GM12892 (cell line): ENCODE results near the gene DDX10.
"Not testable (repeated sequence)": the region's sequence is repeated elsewhere in the genome, so short reads cannot be mapped to it uniquely, and the experiment has no call there.

ENCODE experiments used
- DNase-seq: peaks from one replicate; pipeline ENCODE4 v3.0.0; 2011; ENCODE audit not compliant: insufficient read length
- FAIRE-seq: peaks from 2 replicates; lab custom pipeline; 2011; peaks lifted over from hg19 to GRCh38; lab: Jason Lieb, UNC
- POLR2A ChIP-seq: IDR thresholded peaks from 2 replicates; pipeline ENCODE4 v1.6.1; 2011; ENCODE audit warnings: low read depth, low read length, control low read depth
- POLR2AphosphoS5 ChIP-seq: IDR thresholded peaks from 2 replicates; pipeline ENCODE4 v1.6.1; 2011; ENCODE audit warnings: low read depth, low read length, control low read depth
- TAF1 ChIP-seq: IDR thresholded peaks from 2 replicates; pipeline ENCODE4 v1.6.1; 2011; ENCODE audit warnings: low read depth, mild to moderate bottlenecking, control low read depth, low read length, borderline replicate concordance

The DDX10 gene

GRCh38 chr11:108635106-108635505 is 29.8 kb upstream of the DDX10 start:
- DNase-seq (no peak), FAIRE-seq (no peak)
- TF ChIP-seq POLR2A = no peak
- TF ChIP-seq POLR2AphosphoS5 = no peak
- TF ChIP-seq TAF1 = no peak

- FAIRE-seq = no peak
- TF ChIP-seq POLR2AphosphoS5 = no peak
- no peak for TF ChIP-seq TAF1
- no peak for TF ChIP-seq POLR2A
- no peak for DNase-seq
Observed at GRCh38 chr11:108636222-108636621, 28.6 kb upstream of the DDX10 start.

- FAIRE-seq (no peak), DNase-seq (no peak)
- TF ChIP-seq POLR2AphosphoS5 (no peak), POLR2A (no peak), TAF1 (no peak)
Observed at GRCh38 chr11:108639146-108639545, 25.7 kb upstream of the DDX10 start.

GRCh38 chr11:108641752-108642151 is 23.1 kb upstream of the DDX10 start:
- not testable (repeated sequence) for FAIRE-seq, DNase-seq

GRCh38 chr11:108643974-108644373 is 20.9 kb upstream of the DDX10 start:
- TF ChIP-seq POLR2A = no peak
- TF ChIP-seq TAF1 = no peak
- no peak for TF ChIP-seq POLR2AphosphoS5
- DNase-seq = no peak
- no peak for FAIRE-seq

- TF ChIP-seq POLR2AphosphoS5 (no peak), POLR2A (no peak), TAF1 (no peak)
- no peak for DNase-seq
- no peak for FAIRE-seq
Observed at GRCh38 chr11:108645970-108646369, 18.9 kb upstream of the DDX10 start.

- FAIRE-seq (no peak), DNase-seq (no peak)
- TF ChIP-seq TAF1 = no peak
- no peak for TF ChIP-seq POLR2A
- TF ChIP-seq POLR2AphosphoS5 = no peak
Observed at GRCh38 chr11:108647387-108647700, 17.5 kb upstream of the DDX10 start.

GRCh38 chr11:108647701-108648527 is 17.0 kb upstream of the DDX10 start:
- FAIRE-seq (peak; percentile 92), DNase-seq (no peak)
- TF ChIP-seq POLR2A (no peak), POLR2AphosphoS5 (no peak), TAF1 (no peak)

- no peak for DNase-seq
- TF ChIP-seq POLR2A (no peak), TAF1 (no peak), POLR2AphosphoS5 (no peak)
- FAIRE-seq = no peak
Observed at GRCh38 chr11:108648528-108648885, 16.4 kb upstream of the DDX10 start.

GRCh38 chr11:108654100-108654499 is 10.8 kb upstream of the DDX10 start:
- FAIRE-seq, DNase-seq: not testable (repeated sequence)

- TF ChIP-seq POLR2AphosphoS5 = no peak
- TF ChIP-seq POLR2A = no peak
- no peak for TF ChIP-seq TAF1
- DNase-seq (no peak), FAIRE-seq (peak; percentile 76)
Observed at GRCh38 chr11:108654994-108655631, 9.8 kb upstream of the DDX10 start.

GRCh38 chr11:108662700-108663099 is 2.2 kb upstream of the DDX10 start:
- TF ChIP-seq POLR2A (no peak), POLR2AphosphoS5 (no peak), TAF1 (no peak)
- DNase-seq (no peak), FAIRE-seq (peak; percentile 56)
